ENCODE data around the gene RFC1. TPM values are rescaled to one million over a fixed set of nuclear protein-coding genes. Genes with fewer than 3 reads are reported as not detected.

The RFC1 gene
- polyA plus RNA-seq, 3 donors: 8.7 to 15.0 (median 14.6) TPM

GRCh38 chr4:39324446-39324845, 41.7 kb downstream of the RFC1 start:
- H3K4me2 ChIP-seq (replicated peaks; ENCODE audit: extremely low read depth, low read length, poor library complexity, severe bottlenecking): no peak overlapping the region
- no peak overlapping the region for H3K4me3 ChIP-seq (replicated peaks in 1 of 3; ENCODE audit: low read depth in 2 of 3, low read length in 3 of 3)
- H3K9ac ChIP-seq (ENCODE audit: insufficient read depth, low read length, poor library complexity, severe bottlenecking): no peak overlapping the region
- H3K27me3 ChIP-seq (ENCODE audit: control insufficient read depth in 2 of 2, insufficient read depth in 2 of 2, low read length in 2 of 2): no peaks in the 10 kb centered on the region
- no peak for DNase-seq
- no peak overlapping the region for H3K27ac ChIP-seq (ENCODE audit: low read depth in 1 of 2, low read length in 2 of 2)
- H2AFZ ChIP-seq (ENCODE audit: insufficient read depth, low read depth, low read length, poor library complexity, severe bottlenecking): no peak overlapping the region
- H3K36me3 Mint-ChIP-seq: peaks cover 63 to 77% of the 10 kb centered on the region in 2 donors
- no peak for TF ChIP-seq CTCF (IDR thresholded peaks at IDR 0.05)
- H3K27me3 Mint-ChIP-seq (ENCODE audit: low read depth in 3 of 3): no peaks in the 10 kb centered on the region
- no peaks in the 10 kb centered on the region for H3K4me1 Mint-ChIP-seq
- WGBS (ENCODE audit: insufficient coverage): 100% methylated on average over 1 of the region's 2 CpGs
- no peaks in the 10 kb centered on the region for H4K20me1 ChIP-seq (ENCODE audit: insufficient read depth, low read length)
- H3K27ac Mint-ChIP-seq: no peak overlapping the region
- H3K4me1 ChIP-seq (ENCODE audit: control insufficient read depth in 1 of 2, insufficient read depth in 2 of 2, low read length in 2 of 2): no peaks in the 10 kb centered on the region
- intact Hi-C loops (cut with micrococcal nuclease): no loop called here
- H3K9me3 ChIP-seq (replicated peaks in 1 of 2; ENCODE audit: control insufficient read depth in 1 of 2, insufficient read depth in 1 of 2, low read length in 2 of 2): no peaks in the 10 kb centered on the region
- peaks cover 64 to 89% of the 10 kb centered on the region in 2 donors for H3K36me3 ChIP-seq (replicated peaks in 1 of 2; ENCODE audit: control insufficient read depth in 1 of 2, insufficient read depth in 2 of 2, low read length in 2 of 2)
- no peak overlapping the region for H3K4me3 Mint-ChIP-seq
- peaks cover 0 to 3% (median 0%) of the 10 kb centered on the region in 7 donors for H3K9me3 Mint-ChIP-seq
- H3K79me2 ChIP-seq (ENCODE audit: insufficient read depth, low read length): peaks cover 13% of the 10 kb centered on the region

- no peak overlapping the region for H3K4me2 ChIP-seq (replicated peaks; ENCODE audit: extremely low read depth, low read length, poor library complexity, severe bottlenecking)
- Mint-ChIP-seq H3K4me3 (no peak overlapping the region), H3K4me1 (no peaks in the 10 kb centered on the region)
Observed at GRCh38 chr4:39323821-39324220, 42.3 kb downstream of the RFC1 start.

More at GRCh38 chr4:39323821-39324220, 42.3 kb downstream of the RFC1 start:
- WGBS (ENCODE audit: insufficient coverage): no CpG with 5 or more reads among the region's 1 CpG
- intact Hi-C loops (cut with micrococcal nuclease): no loop called here
- Histone ChIP-seq H3K27ac (ENCODE audit: low read depth in 1 of 2, low read length in 2 of 2) (no peak overlapping the region), H3K4me1 (ENCODE audit: control insufficient read depth in 1 of 2, insufficient read depth in 2 of 2, low read length in 2 of 2) (no peaks in the 10 kb centered on the region), H3K79me2 (ENCODE audit: insufficient read depth, low read length) (peaks cover 9% of the 10 kb centered on the region), H3K27me3 (ENCODE audit: control insufficient read depth in 2 of 2, insufficient read depth in 2 of 2, low read length in 2 of 2) (no peaks in the 10 kb centered on the region), H2AFZ (ENCODE audit: insufficient read depth, low read depth, low read length, poor library complexity, severe bottlenecking) (no peak overlapping the region), H4K20me1 (ENCODE audit: insufficient read depth, low read length) (no peaks in the 10 kb centered on the region), H3K9me3 (replicated peaks in 1 of 2; ENCODE audit: control insufficient read depth in 1 of 2, insufficient read depth in 1 of 2, low read length in 2 of 2) (no peaks in the 10 kb centered on the region), H3K36me3 (replicated peaks in 1 of 2; ENCODE audit: control insufficient read depth in 1 of 2, insufficient read depth in 2 of 2, low read length in 2 of 2) (peaks cover 70 to 95% of the 10 kb centered on the region in 2 donors), H3K9ac (ENCODE audit: insufficient read depth, low read length, poor library complexity, severe bottlenecking) (no peak overlapping the region), H3K4me3 (replicated peaks in 1 of 3; ENCODE audit: low read depth in 2 of 3, low read length in 3 of 3) (no peak overlapping the region)
- Mint-ChIP-seq H3K9me3 (no peaks in the 10 kb centered on the region), H3K36me3 (peaks cover 66 to 78% of the 10 kb centered on the region in 2 donors), H3K27me3 (ENCODE audit: low read depth in 3 of 3) (no peaks in the 10 kb centered on the region), H3K27ac (peak overlapping the region in 1 of 7 donors; percentile 37)
- no peak for DNase-seq
- TF ChIP-seq CTCF (IDR thresholded peaks at IDR 0.05): no peak

All from CD14-positive monocyte (primary cell).